ENCODE measurements around the gene TMEM150C. TPM values are rescaled to one million over a fixed set of nuclear protein-coding genes. Genes with fewer than 3 reads are reported as not detected.
"Not testable (repeated sequence)": the region's sequence is repeated elsewhere in the genome, so short reads cannot be mapped to it uniquely, and the experiment has no call there.

TMEM150C gene
- total RNA-seq, 1 experiment from 2014 or later = 1.8 TPM

- no peaks in the 10 kb centered on the region for H3K9me3 ChIP-seq (ENCODE audit: control insufficient read depth, insufficient read depth, low read depth, low read length)
- no peaks in the 10 kb centered on the region for H3K27me3 ChIP-seq (ENCODE audit: control insufficient read depth, insufficient read depth, low read length)
- ATAC-seq (no peak), DNase-seq (ENCODE audit: low read depth, low spot score) (no peak)
- no peaks in the 10 kb centered on the region for H3K36me3 ChIP-seq (ENCODE audit: control insufficient read depth, insufficient read depth, low read length)
- ChIA-PET POLR2A (no interaction called here), CTCF (no interaction called here)
- H3K4me1 ChIP-seq (ENCODE audit: control insufficient read depth, insufficient read depth, low read length) = no peaks in the 10 kb centered on the region
- intact Hi-C loops (cut with micrococcal nuclease; ENCODE audit: unreplicated experiment) (no loop called here), in situ Hi-C loops (cut with HindIII; ENCODE audit: low pct_unique_long_range_greater_than_20kb, low sequenced_read_pairs) (no loop called here)
- no TSS peak for BruUV-seq (replicated peaks)
- no peak overlapping the region for H3K4me3 ChIP-seq (ENCODE audit: low read depth in 2 of 2, low read length in 2 of 2)
- no peak for TF ChIP-seq SIN3A (IDR thresholded peaks at IDR 0.05; ENCODE audit: borderline replicate concordance, insufficient read depth, low read depth, low read length)
- TF ChIP-seq CTCF (IDR thresholded peaks at IDR 0.05) = no peak
- TF ChIP-seq REST (IDR thresholded peaks at IDR 0.05; ENCODE audit: insufficient read depth in 1 of 2, low read depth in 2 of 2, low read length in 1 of 2) = no peak
- TF ChIP-seq TCF7L2 (IDR thresholded peaks at IDR 0.05; ENCODE audit: low read depth, low read length) = no peak
- TF ChIP-seq POLR2AphosphoS5 (IDR thresholded peaks at IDR 0.05; ENCODE audit: low read depth, low read length) = no peak
- H3K27ac ChIP-seq (ENCODE audit: low read length) = no peak overlapping the region
Observed at GRCh38 chr4:82553020-82553419, 8.8 kb downstream of the TMEM150C start.

DNA sequence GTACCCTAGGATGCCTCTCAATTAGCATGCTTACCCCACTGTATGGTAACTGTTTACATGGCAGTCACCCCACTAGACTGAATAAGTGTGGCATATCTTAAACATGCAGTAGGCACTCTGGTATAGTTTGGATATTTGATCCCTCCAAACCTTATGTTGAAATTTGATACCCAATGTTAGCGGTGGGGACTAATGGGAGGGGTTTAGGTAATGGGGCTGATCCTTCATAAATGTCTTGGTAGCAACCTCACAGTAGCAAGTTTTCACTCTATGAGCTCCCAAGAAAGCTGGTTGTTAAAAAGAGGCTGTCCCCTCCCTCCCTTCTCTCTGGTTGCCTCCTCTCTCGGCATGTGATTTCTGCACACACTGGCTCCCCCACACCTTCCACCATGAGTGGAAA, 10.1 kb downstream of the TMEM150C start:
- no peaks in the 10 kb centered on the region for H3K36me3 ChIP-seq (ENCODE audit: control insufficient read depth, insufficient read depth, low read length)
- H3K9me3 ChIP-seq (ENCODE audit: control insufficient read depth, insufficient read depth, low read depth, low read length) = no peaks in the 10 kb centered on the region
- in situ Hi-C loops (cut with HindIII; ENCODE audit: low pct_unique_long_range_greater_than_20kb, low sequenced_read_pairs) = no loop called here
- DNase-seq (ENCODE audit: low read depth, low spot score) = no peak
- CTCF ChIA-PET = no interaction called here
- TF ChIP-seq TCF7L2 (IDR thresholded peaks at IDR 0.05; ENCODE audit: low read depth, low read length) (no peak), REST (IDR thresholded peaks at IDR 0.05; ENCODE audit: insufficient read depth in 1 of 2, low read depth in 2 of 2, low read length in 1 of 2) (no peak), POLR2AphosphoS5 (IDR thresholded peaks at IDR 0.05; ENCODE audit: low read depth, low read length) (no peak), CTCF (IDR thresholded peaks at IDR 0.05) (no peak), SIN3A (IDR thresholded peaks at IDR 0.05; ENCODE audit: borderline replicate concordance, insufficient read depth, low read depth, low read length) (no peak)
- H3K4me3 ChIP-seq (ENCODE audit: low read depth in 2 of 2, low read length in 2 of 2) = no peak overlapping the region
- BruUV-seq (replicated peaks) = no TSS peak
- no peak for ATAC-seq
- no peaks in the 10 kb centered on the region for H3K27me3 ChIP-seq (ENCODE audit: control insufficient read depth, insufficient read depth, low read length)
- H3K4me1 ChIP-seq (ENCODE audit: control insufficient read depth, insufficient read depth, low read length) = no peaks in the 10 kb centered on the region
- H3K27ac ChIP-seq (ENCODE audit: low read length) = no peak overlapping the region
- intact Hi-C loops (cut with micrococcal nuclease; ENCODE audit: unreplicated experiment) = no loop called here
- POLR2A ChIA-PET = no interaction called here

DNA sequence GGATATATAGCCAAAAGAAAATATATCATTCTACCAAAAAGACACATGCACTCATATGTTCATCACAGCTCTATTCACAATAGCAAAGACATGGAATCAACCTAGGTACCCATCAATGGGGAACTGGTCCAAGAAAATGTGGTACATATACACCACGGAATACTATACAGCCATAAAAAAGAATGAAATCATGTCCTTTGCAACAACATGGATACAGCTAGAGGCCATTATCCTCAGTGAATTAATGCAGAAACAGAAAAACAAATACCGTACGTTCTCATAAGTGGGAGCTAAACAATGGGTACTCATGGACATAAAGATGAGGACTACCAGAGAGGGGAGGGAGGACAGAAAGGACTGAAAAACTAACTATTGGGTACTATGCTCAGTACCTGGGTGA, 13.9 kb downstream of the TMEM150C start:
- intact Hi-C loops (cut with micrococcal nuclease; ENCODE audit: unreplicated experiment); H3K36me3 ChIP-seq (ENCODE audit: control insufficient read depth, insufficient read depth, low read length); POLR2A ChIA-PET; H3K9me3 ChIP-seq (ENCODE audit: control insufficient read depth, insufficient read depth, low read depth, low read length); DNase-seq (ENCODE audit: low read depth, low spot score); H3K27me3 ChIP-seq (ENCODE audit: control insufficient read depth, insufficient read depth, low read length); H3K4me3 ChIP-seq (ENCODE audit: low read depth in 2 of 2, low read length in 2 of 2); H3K27ac ChIP-seq (ENCODE audit: low read length); BruUV-seq (replicated peaks); in situ Hi-C loops (cut with HindIII; ENCODE audit: low pct_unique_long_range_greater_than_20kb, low sequenced_read_pairs); H3K4me1 ChIP-seq (ENCODE audit: control insufficient read depth, insufficient read depth, low read length); ATAC-seq; CTCF ChIA-PET: not testable (repeated sequence)
